Neural cell (in vitro differentiated cells): ENCODE results near the gene NUDT8. TPM values are rescaled to one million over a fixed set of nuclear protein-coding genes. Genes with fewer than 3 reads are reported as not detected.

Source experiments
- H2AFZ ChIP-seq: fragments of 200-600, 300-800 bp; sonication (generic), shearing (Covaris generic); 2 replicates; pipeline ENCODE4 v1.6.0; 2014; ENCODE audit warnings: low read depth, mild to moderate bottlenecking, antibody characterized with exemption, low read length, moderate library complexity
- H3F3A ChIP-seq: fragments of 200-600 bp; shearing (Covaris generic); 2 replicates; pipeline ENCODE4 v1.6.1; 2016; ENCODE audit warnings: mild to moderate bottlenecking, moderate library complexity, mixed read lengths, antibody characterized with exemption, low read length; ENCODE audit not compliant: insufficient read depth, poor library complexity, severe bottlenecking
- H3K27ac ChIP-seq: fragments of 200-600, 300-800 bp; sonication (generic), shearing (Covaris generic); 2 replicates; pipeline ENCODE4 v1.5.1; 2014; ENCODE audit warnings: mild to moderate bottlenecking, low read length, moderate library complexity
- H3K27me3 ChIP-seq: fragments of 300-800, 200-600 bp; sonication (generic), shearing (Covaris generic); 2 replicates; pipeline ENCODE4 v1.6.0; 2014; ENCODE audit warnings: mild to moderate bottlenecking, low read depth, low read length, moderate library complexity; ENCODE audit not compliant: insufficient read depth
- H3K36me3 ChIP-seq: fragments of 300-800, 200-600 bp; sonication (generic), shearing (Covaris generic); 2 replicates; pipeline ENCODE4 v1.5.1; 2014; ENCODE audit warnings: mild to moderate bottlenecking, antibody characterized with exemption, low read length, moderate library complexity; ENCODE audit not compliant: insufficient read depth
- H3K4me2 ChIP-seq: fragments of 300-800, 200-600 bp; sonication (generic), shearing (Covaris generic); 2 replicates; pipeline ENCODE4 v1.6.0; 2014; ENCODE audit warnings: mild to moderate bottlenecking, low read length
- H3K4me3 ChIP-seq: fragments of 300-800, 200-600 bp; sonication (generic), shearing (Covaris generic); 2 replicates; pipeline ENCODE4 v1.5.1; 2014; ENCODE audit warnings: mild to moderate bottlenecking, low read length, moderate library complexity
- H3K79me2 ChIP-seq: fragments of 200-600 bp; shearing (Covaris generic); replicated peaks from 2 replicates; pipeline ENCODE4 v1.6.0; 2014; ENCODE audit warnings: mild to moderate bottlenecking, low read length, moderate library complexity; ENCODE audit not compliant: insufficient read depth
- H3K9ac ChIP-seq: fragments of 300-800, 200-600 bp; sonication (generic), shearing (Covaris generic); 2 replicates; pipeline ENCODE4 v1.6.1; 2016; ENCODE audit warnings: mild to moderate bottlenecking, low read length, mixed read lengths
- H3K9me2 ChIP-seq: fragments of 200-600 bp; shearing (Covaris generic); 2 replicates; pipeline ENCODE4 v1.6.1; 2016; ENCODE audit warnings: mild to moderate bottlenecking, low read length, mixed read lengths; ENCODE audit not compliant: insufficient read depth
- H3K9me3 ChIP-seq: fragments of 200-600, 300-800 bp; sonication (generic), shearing (Covaris generic); 2 replicates; pipeline ENCODE4 v1.6.1; 2016; ENCODE audit warnings: mild to moderate bottlenecking, mixed run types, low read length, moderate library complexity, mixed read lengths
- H4K20me1 ChIP-seq: fragments of 200-600 bp; shearing (Covaris generic); 2 replicates; pipeline ENCODE4 v1.6.1; 2016; ENCODE audit warnings: mild to moderate bottlenecking, mixed run types; ENCODE audit not compliant: insufficient read depth
- CTCF ChIP-seq: fragments of 450-650 bp; IDR thresholded peaks from 2 replicates; pipeline ENCODE4 v1.5.1; 2014; ENCODE audit warnings: antibody characterized with exemption, mild to moderate bottlenecking, moderate library complexity; ENCODE audit not compliant: poor library complexity, severe bottlenecking
- EP300 ChIP-seq: fragments of 450-650 bp; conservative IDR thresholded peaks from 2 replicates; pipeline ENCODE4 v1.6.1; 2014; ENCODE audit warnings: antibody characterized with exemption, mild to moderate bottlenecking, moderate library complexity; ENCODE audit not compliant: poor library complexity, severe bottlenecking
- EZH2 ChIP-seq: fragments of 200-600, 300-800 bp; shearing (Covaris generic), sonication (generic); IDR thresholded peaks from 2 replicates; pipeline ENCODE4 v1.6.1; 2014; ENCODE audit warnings: antibody characterized with exemption, low read length, borderline replicate concordance, mild to moderate bottlenecking; ENCODE audit not compliant: insufficient read depth, poor library complexity, severe bottlenecking
- MXI1 ChIP-seq: fragments of 450-650 bp; conservative IDR thresholded peaks from 2 replicates; pipeline ENCODE4 v1.6.1; 2014; ENCODE audit warnings: antibody characterized with exemption, mild to moderate bottlenecking; ENCODE audit not compliant: poor library complexity, severe bottlenecking
- POLR2AphosphoS5 ChIP-seq: IDR thresholded peaks from 2 replicates; pipeline ENCODE4 v1.6.1; 2012
- RAD21 ChIP-seq: fragments of 450-650 bp; conservative IDR thresholded peaks from 2 replicates; pipeline ENCODE4 v1.6.1; 2014; ENCODE audit warnings: antibody characterized with exemption, mild to moderate bottlenecking, moderate library complexity
- REST ChIP-seq: IDR thresholded peaks from 2 replicates; pipeline ENCODE4 v1.6.1; 2012; ENCODE audit warnings: borderline replicate concordance
- SMC3 ChIP-seq: fragments of 450-650 bp; conservative IDR thresholded peaks from 2 replicates; pipeline ENCODE4 v1.6.1; 2014; ENCODE audit warnings: antibody characterized with exemption, mild to moderate bottlenecking, moderate library complexity; ENCODE audit not compliant: poor library complexity
- TAF1 ChIP-seq: IDR thresholded peaks from 2 replicates; pipeline ENCODE4 v1.6.1; 2012; ENCODE audit warnings: low read depth
- polyA plus RNA-seq: library from polyadenylated mRNA; depleted of rRNA; stranded (reverse); fragments of >200 nt; gene quantifications from 2 replicates; pipeline ENCODE4 v1.2.3, GENCODE V29; 2014

NUDT8 gene
- polyA plus RNA-seq, 1 donor from 2014 or later, result not detected

GRCh38 chr11:67627812-67628624, 1.7 kb downstream of the NUDT8 start:
- Histone ChIP-seq H3K27me3 (no peaks in the 10 kb centered on the region), H3K36me3 (no peaks in the 10 kb centered on the region), H3K4me2 (no peak overlapping the region), H3K9me3 (no peaks in the 10 kb centered on the region), H3K9ac (no peak overlapping the region), H3K79me2 (no peaks in the 10 kb centered on the region), H3K4me3 (no peak overlapping the region), H3K9me2 (no peaks in the 10 kb centered on the region), H2AFZ (no peak overlapping the region), H3F3A (no peaks in the 10 kb centered on the region), H4K20me1 (no peaks in the 10 kb centered on the region), H3K27ac (no peak overlapping the region)
- TF ChIP-seq POLR2AphosphoS5 (no peak), REST (no peak), MXI1 (no peak), TAF1 (no peak), EP300 (no peak), CTCF (no peak), RAD21 (no peak), SMC3 (no peak), EZH2 (no peak)

- Histone ChIP-seq H3K9me3 (no peaks in the 10 kb centered on the region), H3K79me2 (no peaks in the 10 kb centered on the region), H2AFZ (no peak overlapping the region), H3K9me2 (no peaks in the 10 kb centered on the region), H3K27ac (no peak overlapping the region), H3K9ac (no peak overlapping the region), H4K20me1 (no peaks in the 10 kb centered on the region), H3K4me3 (no peak overlapping the region), H3K36me3 (no peaks in the 10 kb centered on the region), H3K4me2 (no peak overlapping the region), H3F3A (no peaks in the 10 kb centered on the region), H3K27me3 (no peaks in the 10 kb centered on the region)
- TF ChIP-seq CTCF (no peak), SMC3 (no peak), EP300 (no peak), EZH2 (no peak), TAF1 (no peak), REST (no peak), POLR2AphosphoS5 (no peak), RAD21 (no peak), MXI1 (no peak)
Measured at GRCh38 chr11:67627441-67627811, 2.3 kb downstream of the NUDT8 start.
